Esophagus squamous epithelium (tissue), 4 donors: ENCODE data around the gene WDR1.

ENCODE experiments used
- POLR2A ChIP-seq, 4 donors: fragments of 450-650 bp; IDR thresholded peaks; one replicate each; pipeline ENCODE4 v1.6.1; 2017; ENCODE audit warnings: antibody characterized with exemption in 4 of 4, mild to moderate bottlenecking in 4 of 4, moderate library complexity in 3 of 4
- TF ChIP-seq, protein P1 (sequence below), 6 experiments: fragments of 450-650 bp in 4 of 6; fragments of 200-600 bp in 2 of 6; sonication (generic) in 2 of 6; IDR thresholded peaks; one replicate each; pipeline ENCODE4 v1.5.1; 2016 to 2019; ENCODE audit warnings: antibody characterized with exemption in 6 of 6, mild to moderate bottlenecking in 4 of 6, moderate library complexity in 4 of 6

GRCh38 chr4:10082047-10082446 lies 34.6 kb downstream of the WDR1 start:
- TF ChIP-seq, protein P1, sequence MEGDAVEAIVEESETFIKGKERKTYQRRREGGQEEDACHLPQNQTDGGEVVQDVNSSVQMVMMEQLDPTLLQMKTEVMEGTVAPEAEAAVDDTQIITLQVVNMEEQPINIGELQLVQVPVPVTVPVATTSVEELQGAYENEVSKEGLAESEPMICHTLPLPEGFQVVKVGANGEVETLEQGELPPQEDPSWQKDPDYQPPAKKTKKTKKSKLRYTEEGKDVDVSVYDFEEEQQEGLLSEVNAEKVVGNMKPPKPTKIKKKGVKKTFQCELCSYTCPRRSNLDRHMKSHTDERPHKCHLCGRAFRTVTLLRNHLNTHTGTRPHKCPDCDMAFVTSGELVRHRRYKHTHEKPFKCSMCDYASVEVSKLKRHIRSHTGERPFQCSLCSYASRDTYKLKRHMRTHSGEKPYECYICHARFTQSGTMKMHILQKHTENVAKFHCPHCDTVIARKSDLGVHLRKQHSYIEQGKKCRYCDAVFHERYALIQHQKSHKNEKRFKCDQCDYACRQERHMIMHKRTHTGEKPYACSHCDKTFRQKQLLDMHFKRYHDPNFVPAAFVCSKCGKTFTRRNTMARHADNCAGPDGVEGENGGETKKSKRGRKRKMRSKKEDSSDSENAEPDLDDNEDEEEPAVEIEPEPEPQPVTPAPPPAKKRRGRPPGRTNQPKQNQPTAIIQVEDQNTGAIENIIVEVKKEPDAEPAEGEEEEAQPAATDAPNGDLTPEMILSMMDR (IDR thresholded peaks at IDR 0.05): no peak
- TF ChIP-seq POLR2A (IDR thresholded peaks at IDR 0.05): no peak
